ENCODE measurements around the gene TM9SF3.

TM9SF3 gene

DNA sequence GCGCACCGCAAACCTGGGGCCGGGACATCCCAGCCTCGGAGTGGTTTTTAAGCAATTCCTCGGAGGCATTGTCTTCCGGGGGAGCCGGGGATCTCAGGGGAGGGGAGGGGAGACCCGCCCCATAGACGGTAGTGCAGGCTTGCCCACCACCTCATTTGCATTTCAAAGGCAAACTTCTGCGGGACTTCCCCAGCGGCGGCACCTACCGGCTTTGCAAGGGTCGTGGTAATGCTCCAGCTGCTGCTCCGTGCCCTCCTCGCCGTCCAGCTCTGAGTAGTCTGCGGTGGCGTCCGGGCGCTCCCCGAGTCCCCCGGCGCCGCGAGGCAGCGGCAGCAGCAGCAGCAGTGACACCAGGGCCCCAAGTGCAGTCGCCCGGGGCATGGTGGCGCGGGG lies 73.5 kb downstream of the TM9SF3 start:
- Histone ChIP-seq H3K27ac (no peak overlapping the region), H4K20me1 (peaks cover 78% of the 10 kb centered on the region), H3K9me3 (no peaks in the 10 kb centered on the region), H3K4me2 (peak overlapping the region; percentile 97), H3K4me1 (peaks cover 31% of the 10 kb centered on the region), H3K36me3 (peaks cover 2% of the 10 kb centered on the region; the same call in 1 of the 2 replicates), H3K9ac (peak overlapping the region; percentile 31; the same call in 1 of the 2 replicates), H3K4me3 (peak overlapping the region; percentile 68), H3K27me3 (peaks cover 71% of the 10 kb centered on the region)
- TF ChIP-seq Cebpa-rat (IDR thresholded peaks at IDR 0.05): no peak

DNA sequence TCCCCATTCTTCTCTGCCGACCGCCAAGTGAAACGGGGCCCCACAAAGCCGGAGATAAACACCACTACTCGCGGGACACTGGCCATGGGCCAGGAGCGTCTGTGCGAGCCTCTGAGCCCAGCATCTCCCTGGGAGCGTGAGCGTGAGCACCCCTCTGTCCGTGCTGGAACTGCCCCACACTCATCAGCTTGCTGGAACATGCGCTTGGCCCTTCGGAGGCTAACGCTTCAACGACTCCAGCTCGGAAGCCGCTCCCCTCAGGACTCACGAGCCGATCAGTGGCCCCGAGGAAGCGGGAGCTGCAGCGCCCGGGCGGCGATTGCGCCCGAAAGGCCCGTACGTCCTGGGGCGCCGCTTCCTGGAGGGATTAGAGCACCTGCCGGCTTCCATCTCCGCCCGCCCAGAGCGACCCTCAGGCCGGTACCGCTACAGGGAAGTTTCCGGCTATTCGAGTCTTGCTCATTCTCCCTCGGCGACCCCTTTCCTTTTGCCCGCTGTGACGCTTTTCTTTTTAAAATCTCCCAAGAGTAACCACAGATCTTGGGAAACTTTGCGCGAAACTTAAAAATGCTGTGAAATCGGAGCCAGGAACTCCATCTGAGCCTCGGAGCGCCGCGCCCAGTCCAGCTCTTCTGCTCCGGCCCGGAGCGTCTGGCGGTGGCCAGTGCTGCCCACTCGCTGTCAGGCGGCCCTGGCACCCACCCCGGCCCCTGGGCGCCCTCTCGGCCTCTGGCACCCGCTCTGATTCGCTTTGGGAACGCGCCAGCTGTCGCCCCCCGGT lies 74.1 kb downstream of the TM9SF3 start:
- peaks cover 31% of the 10 kb centered on the region for H3K4me1 ChIP-seq
- H3K4me2 ChIP-seq: peak overlapping the region; percentile 97
- H3K9me3 ChIP-seq: no peaks in the 10 kb centered on the region
- peak overlapping the region; percentile 68 for H3K4me3 ChIP-seq
- H4K20me1 ChIP-seq: peaks cover 72% of the 10 kb centered on the region
- H3K27me3 ChIP-seq: peaks cover 71% of the 10 kb centered on the region
- H3K9ac ChIP-seq: peak overlapping the region; percentile 31; the same call in 1 of the 2 replicates
- no peak for TF ChIP-seq Cebpa-rat (IDR thresholded peaks at IDR 0.05)
- H3K36me3 ChIP-seq: no peaks in the 10 kb centered on the region
- no peak overlapping the region for H3K27ac ChIP-seq

DNA sequence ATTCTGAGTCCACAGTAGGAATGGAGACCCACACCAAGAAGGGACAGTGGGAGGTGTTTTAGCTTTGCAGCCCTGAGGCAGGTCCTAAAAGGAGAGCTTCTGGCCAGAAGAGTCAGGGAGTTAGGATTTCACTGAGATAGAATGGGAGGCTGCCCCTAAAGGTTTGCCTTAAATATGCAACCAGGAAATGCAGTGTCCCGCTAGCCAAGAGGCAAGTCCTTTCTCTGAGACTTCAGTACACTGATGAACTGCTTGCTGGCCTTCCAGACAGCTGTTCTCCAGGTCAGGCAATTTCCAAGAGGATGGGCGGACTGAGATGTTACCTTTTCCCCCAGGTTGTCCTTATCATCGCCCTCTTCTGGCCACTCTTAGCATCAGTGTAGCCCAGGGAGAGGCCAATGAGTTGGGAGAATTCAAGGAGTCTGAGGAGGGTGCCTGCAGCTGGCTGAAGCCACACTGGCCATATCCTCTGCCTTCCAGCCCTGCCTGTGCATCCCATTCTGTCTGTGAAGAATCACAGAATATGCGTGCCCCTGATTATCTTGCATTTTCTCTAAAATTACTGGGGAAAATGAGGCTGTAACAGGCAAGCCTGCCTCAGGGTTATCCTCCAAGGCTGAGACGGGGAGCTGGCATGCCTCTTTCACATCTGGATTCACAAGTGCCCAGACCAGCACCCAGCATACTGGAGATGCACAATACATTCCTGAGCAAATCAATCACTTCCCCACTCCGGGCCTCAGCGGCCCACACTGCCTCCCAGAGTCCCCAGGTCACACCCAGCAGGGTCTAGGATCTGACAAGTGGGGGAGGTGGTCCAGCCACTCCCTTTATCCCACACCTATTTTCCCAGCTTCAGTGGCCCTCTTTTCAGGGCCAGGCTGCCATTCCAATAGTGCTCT lies 75.5 kb downstream of the TM9SF3 start:
- Histone ChIP-seq H3K4me1 (peaks cover 31% of the 10 kb centered on the region), H3K4me3 (no peak overlapping the region), H3K4me2 (no peak overlapping the region), H3K9me3 (no peaks in the 10 kb centered on the region), H3K36me3 (no peaks in the 10 kb centered on the region), H3K27me3 (peaks cover 57% of the 10 kb centered on the region), H3K27ac (no peak overlapping the region), H3K9ac (no peak overlapping the region), H4K20me1 (peaks cover 58% of the 10 kb centered on the region)
- no peak for TF ChIP-seq Cebpa-rat (IDR thresholded peaks at IDR 0.05)

DNA sequence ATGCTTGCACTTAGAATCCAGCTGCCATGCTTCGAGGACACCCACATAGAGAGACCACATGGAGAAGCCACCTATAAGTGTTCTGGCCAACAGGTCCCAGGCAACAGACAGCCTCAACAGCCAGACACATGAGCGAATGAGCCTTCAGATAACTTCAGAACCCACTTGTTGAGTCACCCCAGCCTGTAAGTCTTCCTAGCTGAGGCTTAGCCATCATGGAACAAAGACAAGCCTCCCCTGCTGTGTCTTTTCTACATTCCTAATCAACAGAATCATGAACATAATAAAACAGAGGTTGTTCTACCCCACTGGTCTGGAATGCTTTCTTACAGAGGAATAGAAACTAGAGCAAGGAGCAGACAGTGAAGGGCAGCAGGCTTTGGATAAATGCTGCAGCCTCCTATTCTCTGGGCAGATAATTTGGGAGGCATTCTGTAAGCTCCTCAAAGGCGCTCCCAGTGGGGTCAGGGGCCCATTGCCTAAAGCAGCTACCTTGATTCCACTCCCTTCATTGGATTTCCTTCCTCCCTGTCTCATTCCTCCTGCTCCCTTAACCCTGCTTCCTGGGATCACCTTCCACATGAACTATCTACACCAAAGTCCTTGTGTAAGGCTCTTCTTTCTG lies 77.7 kb downstream of the TM9SF3 start:
- Histone ChIP-seq H3K4me1 (peaks cover 17% of the 10 kb centered on the region), H4K20me1 (peaks cover 36% of the 10 kb centered on the region), H3K9me3 (no peaks in the 10 kb centered on the region), H3K9ac (no peak overlapping the region), H3K4me3 (no peak overlapping the region), H3K27ac (no peak overlapping the region), H3K4me2 (no peak overlapping the region), H3K27me3 (peaks cover 36% of the 10 kb centered on the region), H3K36me3 (no peaks in the 10 kb centered on the region)
- no peak for TF ChIP-seq Cebpa-rat (IDR thresholded peaks at IDR 0.05)

- H3K9ac ChIP-seq: no peak overlapping the region
- H3K4me2 ChIP-seq: no peak overlapping the region
- H3K27me3 ChIP-seq: peaks cover 15% of the 10 kb centered on the region
- no peaks in the 10 kb centered on the region for H3K9me3 ChIP-seq
- H3K4me3 ChIP-seq: no peak overlapping the region
- peaks cover 15% of the 10 kb centered on the region for H4K20me1 ChIP-seq
- H3K27ac ChIP-seq: no peak overlapping the region
- H3K36me3 ChIP-seq: no peaks in the 10 kb centered on the region
- TF ChIP-seq Cebpa-rat (IDR thresholded peaks at IDR 0.05): no peak
- no peaks in the 10 kb centered on the region; the same call in 1 of the 2 replicates for H3K4me1 ChIP-seq
These were observed 79.8 kb downstream of the TM9SF3 start for GRCh38 chr10:96507044-96507443.

DNA sequence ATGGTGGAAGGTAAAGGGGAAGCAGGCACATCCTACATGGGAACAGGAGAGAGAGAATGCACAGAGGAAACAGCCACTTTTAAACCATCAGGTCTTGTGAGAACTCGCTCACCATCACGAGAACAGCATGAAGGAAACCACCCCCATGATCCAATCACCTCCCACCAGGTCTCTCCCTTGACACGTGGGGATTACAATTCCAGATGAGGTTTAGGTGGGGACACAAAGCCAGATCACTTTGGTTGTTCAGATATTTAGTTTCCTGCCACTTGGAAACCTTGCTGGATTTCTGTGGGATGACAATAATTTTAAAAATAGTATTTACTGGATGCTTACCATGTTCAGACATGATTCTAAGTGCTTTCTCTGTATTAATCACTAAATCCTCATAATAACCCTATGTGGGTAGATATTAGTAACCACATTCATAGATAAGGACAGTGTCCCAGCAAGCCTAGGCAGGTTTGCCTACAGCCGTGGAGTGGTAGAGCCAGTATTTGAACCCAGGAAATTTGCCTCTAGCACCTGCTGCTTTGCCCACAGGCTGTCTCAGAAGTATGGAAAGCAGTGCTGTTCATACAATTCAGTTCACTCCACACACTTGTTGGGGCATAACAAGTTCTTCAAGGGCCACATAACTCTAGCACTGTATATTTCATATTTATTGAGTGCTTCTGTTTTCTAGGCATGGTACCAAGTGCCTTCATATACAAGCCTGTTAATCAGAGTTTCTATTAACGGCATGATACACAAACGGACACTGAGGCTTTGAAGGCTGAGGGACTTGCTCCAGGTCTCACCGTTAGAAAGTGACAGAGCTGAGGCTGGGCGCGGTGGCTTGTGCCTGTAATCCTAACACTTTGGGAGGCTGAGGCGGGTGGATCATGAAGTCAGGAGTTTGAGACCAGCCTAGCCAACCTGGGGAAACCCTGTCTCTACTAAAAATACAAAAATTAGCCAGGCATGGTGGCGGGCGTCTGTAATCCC lies 81.4 kb downstream of the TM9SF3 start:
- no peak for TF ChIP-seq Cebpa-rat (IDR thresholded peaks at IDR 0.05)
- Histone ChIP-seq H3K36me3 (no peaks in the 10 kb centered on the region), H3K4me2 (no peak overlapping the region), H3K27me3 (no peaks in the 10 kb centered on the region), H3K9me3 (no peaks in the 10 kb centered on the region), H4K20me1 (no peaks in the 10 kb centered on the region; the same call in 1 of the 2 replicates), H3K9ac (no peak overlapping the region), H3K4me1 (no peaks in the 10 kb centered on the region; the same call in 1 of the 2 replicates), H3K27ac (no peak overlapping the region), H3K4me3 (no peak overlapping the region)

- no peaks in the 10 kb centered on the region; the same call in 1 of the 2 replicates for H3K4me1 ChIP-seq
- no peak for TF ChIP-seq Cebpa-rat (IDR thresholded peaks at IDR 0.05)
- H3K9me3 ChIP-seq: no peaks in the 10 kb centered on the region
- no peak overlapping the region for H3K9ac ChIP-seq
- no peaks in the 10 kb centered on the region for H3K27me3 ChIP-seq
- no peak overlapping the region for H3K27ac ChIP-seq
- H3K4me2 ChIP-seq: no peak overlapping the region
- no peaks in the 10 kb centered on the region for H3K36me3 ChIP-seq
- no peak overlapping the region for H3K4me3 ChIP-seq
- no peaks in the 10 kb centered on the region for H4K20me1 ChIP-seq
These were observed 84.1 kb downstream of the TM9SF3 start for GRCh38 chr10:96502561-96503282.

- TF ChIP-seq Cebpa-rat (IDR thresholded peaks at IDR 0.05): no peak
- no peak overlapping the region for H3K27ac ChIP-seq
- no peaks in the 10 kb centered on the region for H4K20me1 ChIP-seq
- no peak overlapping the region for H3K4me3 ChIP-seq
- H3K9ac ChIP-seq: no peak overlapping the region
- H3K4me1 ChIP-seq: no peaks in the 10 kb centered on the region; the same call in 1 of the 2 replicates
- H3K36me3 ChIP-seq: no peaks in the 10 kb centered on the region
- H3K4me2 ChIP-seq: no peak overlapping the region
- no peaks in the 10 kb centered on the region for H3K9me3 ChIP-seq
- H3K27me3 ChIP-seq: no peaks in the 10 kb centered on the region
These were observed 84.8 kb downstream of the TM9SF3 start for GRCh38 chr10:96501985-96502384.

All from BLaER1 (cell line).